WTC11 (cell line): ENCODE data around the gene PRTN3.

Experiments used
- NR3C1 ChIP-seq: sonication (generic); formaldehyde crosslinking; conservative IDR thresholded peaks from 2 replicates; pipeline ENCODE4 v1.8.1; 2023; ENCODE audit warnings: low read depth, mild to moderate bottlenecking, missing genetic modification reagents
- SP1 ChIP-seq: sonication (generic); formaldehyde crosslinking; conservative IDR thresholded peaks from 2 replicates; pipeline ENCODE4 v1.8.1; 2022; ENCODE audit warnings: missing genetic modification reagents
- TCF7 ChIP-seq: sonication (generic); formaldehyde crosslinking; IDR thresholded peaks from 2 replicates; pipeline ENCODE4 v1.8.0; 2022; ENCODE audit warnings: mild to moderate bottlenecking, low read depth, missing genetic modification reagents, moderate library complexity
- TEAD1 ChIP-seq: sonication (generic); formaldehyde crosslinking; IDR thresholded peaks from 2 replicates; pipeline ENCODE4 v1.8.0; 2022; ENCODE audit warnings: mild to moderate bottlenecking, missing genetic modification reagents
- TP53 ChIP-seq: sonication (generic); formaldehyde crosslinking; IDR thresholded peaks from 2 replicates; pipeline ENCODE4 v1.8.1; 2023; ENCODE audit warnings: mild to moderate bottlenecking, missing genetic modification reagents
- ZNF121 ChIP-seq: sonication (generic); formaldehyde crosslinking; IDR thresholded peaks from 2 replicates; pipeline ENCODE4 v1.8.0; 2023; ENCODE audit warnings: missing genetic modification reagents
- ZNF263 ChIP-seq: sonication (generic); formaldehyde crosslinking; IDR thresholded peaks from 2 replicates; pipeline ENCODE4 v1.8.1; 2022; ENCODE audit warnings: low read depth, mild to moderate bottlenecking, moderate library complexity, missing genetic modification reagents
- TF ChIP-seq, protein P1 (sequence below): fragments of 200-600 bp; IDR thresholded peaks from 2 replicates; pipeline ENCODE4 v1.8.0; 2022; ENCODE audit warnings: antibody characterized with exemption
- TF ChIP-seq, protein P2 (sequence below): sonication (generic); formaldehyde crosslinking; IDR thresholded peaks from 2 replicates; pipeline ENCODE4 v1.8.1; 2022; ENCODE audit warnings: low read depth, missing genetic modification reagents, borderline replicate concordance
- TF ChIP-seq, protein P3 (sequence below): fragments of 250-450 bp; sonication (Bioruptor Pico); IDR thresholded peaks from 2 replicates; pipeline ENCODE4 v1.9.0; 2021; ENCODE audit warnings: moderate library complexity, mild to moderate bottlenecking, inconsistent platforms, borderline replicate concordance

DNA sequence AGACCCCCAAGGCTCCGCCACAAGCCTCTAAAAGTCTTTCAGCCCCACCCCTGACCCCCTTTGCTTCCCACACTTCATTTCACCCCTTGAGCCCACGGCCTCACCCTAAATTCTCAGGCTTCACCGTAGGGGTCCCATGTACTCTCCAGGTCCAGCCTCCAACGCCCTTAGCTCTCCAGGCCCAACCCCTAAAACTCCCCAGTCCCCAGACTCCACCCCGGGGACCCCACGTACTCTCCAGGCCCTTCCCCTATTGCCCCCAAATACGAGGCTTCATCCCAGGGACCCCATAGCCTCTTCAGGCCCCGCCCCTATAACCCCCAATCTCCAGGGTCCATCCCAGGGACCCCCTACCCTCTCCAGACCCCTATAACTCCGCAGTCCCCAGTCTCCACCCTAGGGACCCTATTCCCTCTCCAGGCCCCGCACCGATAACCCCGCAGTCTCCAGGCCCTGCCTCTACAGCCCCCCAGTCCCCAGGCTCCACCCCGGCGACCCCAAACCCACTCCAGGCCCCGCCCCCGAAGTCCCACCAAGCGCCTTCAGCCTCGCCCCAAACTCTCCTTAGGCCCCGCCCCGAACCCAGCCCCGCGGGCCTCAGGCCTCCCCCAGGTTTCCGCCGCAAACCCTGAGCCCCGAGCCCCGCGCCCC, 51.6 kb downstream of the PRTN3 start:
- TF ChIP-seq, protein P1, sequence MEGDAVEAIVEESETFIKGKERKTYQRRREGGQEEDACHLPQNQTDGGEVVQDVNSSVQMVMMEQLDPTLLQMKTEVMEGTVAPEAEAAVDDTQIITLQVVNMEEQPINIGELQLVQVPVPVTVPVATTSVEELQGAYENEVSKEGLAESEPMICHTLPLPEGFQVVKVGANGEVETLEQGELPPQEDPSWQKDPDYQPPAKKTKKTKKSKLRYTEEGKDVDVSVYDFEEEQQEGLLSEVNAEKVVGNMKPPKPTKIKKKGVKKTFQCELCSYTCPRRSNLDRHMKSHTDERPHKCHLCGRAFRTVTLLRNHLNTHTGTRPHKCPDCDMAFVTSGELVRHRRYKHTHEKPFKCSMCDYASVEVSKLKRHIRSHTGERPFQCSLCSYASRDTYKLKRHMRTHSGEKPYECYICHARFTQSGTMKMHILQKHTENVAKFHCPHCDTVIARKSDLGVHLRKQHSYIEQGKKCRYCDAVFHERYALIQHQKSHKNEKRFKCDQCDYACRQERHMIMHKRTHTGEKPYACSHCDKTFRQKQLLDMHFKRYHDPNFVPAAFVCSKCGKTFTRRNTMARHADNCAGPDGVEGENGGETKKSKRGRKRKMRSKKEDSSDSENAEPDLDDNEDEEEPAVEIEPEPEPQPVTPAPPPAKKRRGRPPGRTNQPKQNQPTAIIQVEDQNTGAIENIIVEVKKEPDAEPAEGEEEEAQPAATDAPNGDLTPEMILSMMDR = no peak
- TF ChIP-seq NR3C1 (CRISPR knock-in tag) (no peak), TP53 (CRISPR knock-in tag) (no peak), SP1 (CRISPR knock-in tag) (no peak), ZNF263 (no peak), TCF7 (CRISPR knock-in tag) (no peak), ZNF121 (CRISPR knock-in tag) (no peak), TEAD1 (CRISPR knock-in tag) (no peak)
- TF ChIP-seq, protein P2, sequence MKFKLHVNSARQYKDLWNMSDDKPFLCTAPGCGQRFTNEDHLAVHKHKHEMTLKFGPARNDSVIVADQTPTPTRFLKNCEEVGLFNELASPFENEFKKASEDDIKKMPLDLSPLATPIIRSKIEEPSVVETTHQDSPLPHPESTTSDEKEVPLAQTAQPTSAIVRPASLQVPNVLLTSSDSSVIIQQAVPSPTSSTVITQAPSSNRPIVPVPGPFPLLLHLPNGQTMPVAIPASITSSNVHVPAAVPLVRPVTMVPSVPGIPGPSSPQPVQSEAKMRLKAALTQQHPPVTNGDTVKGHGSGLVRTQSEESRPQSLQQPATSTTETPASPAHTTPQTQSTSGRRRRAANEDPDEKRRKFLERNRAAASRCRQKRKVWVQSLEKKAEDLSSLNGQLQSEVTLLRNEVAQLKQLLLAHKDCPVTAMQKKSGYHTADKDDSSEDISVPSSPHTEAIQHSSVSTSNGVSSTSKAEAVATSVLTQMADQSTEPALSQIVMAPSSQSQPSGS = no peak
- TF ChIP-seq, protein P3, sequence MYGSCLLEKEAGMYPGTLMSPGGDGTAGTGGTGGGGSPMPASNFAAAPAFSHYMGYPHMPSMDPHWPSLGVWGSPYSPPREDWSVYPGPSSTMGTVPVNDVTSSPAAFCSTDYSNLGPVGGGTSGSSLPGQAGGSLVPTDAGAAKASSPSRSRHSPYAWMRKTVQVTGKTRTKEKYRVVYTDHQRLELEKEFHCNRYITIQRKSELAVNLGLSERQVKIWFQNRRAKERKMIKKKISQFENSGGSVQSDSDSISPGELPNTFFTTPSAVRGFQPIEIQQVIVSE (CRISPR knock-in tag) = no peak
